ENCODE measurements around the gene RNF130. TPM values are rescaled to one million over a fixed set of nuclear protein-coding genes. Genes with fewer than 3 reads are reported as not detected.

Gene RNF130
- total and polyA plus RNA-seq, 3 donors from 2014 or later, result 44.3 to 65.0 (median 56.5) TPM

DNA sequence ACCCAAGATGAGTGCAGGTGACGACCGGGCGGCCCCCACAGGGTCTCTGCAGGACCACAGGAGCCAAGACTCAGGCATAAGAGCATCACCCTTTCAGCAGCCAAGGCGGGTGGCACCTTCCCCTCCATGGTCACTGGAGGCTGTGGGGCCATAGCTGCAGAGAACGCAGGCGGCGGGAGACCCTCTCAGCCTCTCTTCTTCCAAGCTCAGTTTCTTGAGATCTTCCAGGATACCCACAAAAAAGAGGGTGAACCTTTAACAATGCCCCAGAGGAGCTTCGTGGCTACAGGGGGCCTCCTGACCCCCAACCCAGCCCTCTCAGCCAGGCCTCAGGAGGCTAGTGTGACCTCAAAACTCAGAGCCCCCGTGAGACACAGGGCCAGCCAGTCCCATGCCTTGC lies 158.1 kb downstream of the RNF130 start:
- Histone ChIP-seq H3K27me3 (no peaks in the 10 kb centered on the region), H3K27ac (no peak overlapping the region), H3K9me3 (no peaks in the 10 kb centered on the region), H3K4me3 (no peak overlapping the region), H3K4me1 (peaks cover 2% of the 10 kb centered on the region), H3K36me3 (ENCODE audit: low read depth, missing control alignments) (no peaks in the 10 kb centered on the region)
- intact Hi-C loops (cut with DNase I; ENCODE audit: low total_unique reads), result loop anchor here (10.0 kb wide), 1 partner anchor 171 kb away; no protein-coding TSS in a partner anchor
- no peak for DNase-seq
- 92 to 93% methylated on average over 5 to 9 of the region's 9 CpGs for WGBS, 2 donors
- TF ChIP-seq, protein P1, sequence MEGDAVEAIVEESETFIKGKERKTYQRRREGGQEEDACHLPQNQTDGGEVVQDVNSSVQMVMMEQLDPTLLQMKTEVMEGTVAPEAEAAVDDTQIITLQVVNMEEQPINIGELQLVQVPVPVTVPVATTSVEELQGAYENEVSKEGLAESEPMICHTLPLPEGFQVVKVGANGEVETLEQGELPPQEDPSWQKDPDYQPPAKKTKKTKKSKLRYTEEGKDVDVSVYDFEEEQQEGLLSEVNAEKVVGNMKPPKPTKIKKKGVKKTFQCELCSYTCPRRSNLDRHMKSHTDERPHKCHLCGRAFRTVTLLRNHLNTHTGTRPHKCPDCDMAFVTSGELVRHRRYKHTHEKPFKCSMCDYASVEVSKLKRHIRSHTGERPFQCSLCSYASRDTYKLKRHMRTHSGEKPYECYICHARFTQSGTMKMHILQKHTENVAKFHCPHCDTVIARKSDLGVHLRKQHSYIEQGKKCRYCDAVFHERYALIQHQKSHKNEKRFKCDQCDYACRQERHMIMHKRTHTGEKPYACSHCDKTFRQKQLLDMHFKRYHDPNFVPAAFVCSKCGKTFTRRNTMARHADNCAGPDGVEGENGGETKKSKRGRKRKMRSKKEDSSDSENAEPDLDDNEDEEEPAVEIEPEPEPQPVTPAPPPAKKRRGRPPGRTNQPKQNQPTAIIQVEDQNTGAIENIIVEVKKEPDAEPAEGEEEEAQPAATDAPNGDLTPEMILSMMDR (IDR thresholded peaks at IDR 0.05), result no peak
- TF ChIP-seq POLR2A (IDR thresholded peaks at IDR 0.05), result no peak

DNA sequence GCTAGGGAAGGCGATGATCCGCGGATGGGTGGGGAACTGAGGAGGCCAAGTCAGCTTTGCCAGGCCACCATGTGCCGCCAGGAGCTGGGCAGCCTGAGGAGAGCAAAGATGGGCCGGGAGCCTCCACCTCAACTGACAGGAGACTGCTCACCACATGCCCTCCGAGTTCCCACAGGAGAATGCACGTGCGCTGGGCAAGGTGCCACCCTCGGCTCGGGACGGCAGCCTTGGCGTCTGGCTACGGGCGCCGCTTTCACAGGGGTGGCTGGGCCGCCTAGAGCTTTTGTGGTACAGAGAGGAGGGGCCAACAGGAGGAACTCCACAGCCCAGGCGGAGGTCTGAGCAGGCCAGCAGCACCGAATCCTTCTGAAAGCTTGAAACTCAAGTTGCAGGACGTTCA lies 158.6 kb downstream of the RNF130 start:
- TF ChIP-seq, protein P1 (IDR thresholded peaks at IDR 0.05), result no peak
- TF ChIP-seq POLR2A (IDR thresholded peaks at IDR 0.05), result no peak
- no peak overlapping the region for H3K4me3 ChIP-seq
- H3K9me3 ChIP-seq, result no peaks in the 10 kb centered on the region
- H3K27me3 ChIP-seq, result no peaks in the 10 kb centered on the region
- intact Hi-C loops (cut with DNase I; ENCODE audit: low total_unique reads), result loop anchor here (10.0 kb wide), 1 partner anchor 172 kb away; no protein-coding TSS in a partner anchor
- no peak for DNase-seq
- H3K36me3 ChIP-seq (ENCODE audit: low read depth, missing control alignments), result no peaks in the 10 kb centered on the region
- H3K4me1 ChIP-seq, result peaks cover 6% of the 10 kb centered on the region
- no peak overlapping the region for H3K27ac ChIP-seq
- WGBS, 2 donors, result 89 to 91% methylated on average over 12 to 19 of the region's 19 CpGs

DNA sequence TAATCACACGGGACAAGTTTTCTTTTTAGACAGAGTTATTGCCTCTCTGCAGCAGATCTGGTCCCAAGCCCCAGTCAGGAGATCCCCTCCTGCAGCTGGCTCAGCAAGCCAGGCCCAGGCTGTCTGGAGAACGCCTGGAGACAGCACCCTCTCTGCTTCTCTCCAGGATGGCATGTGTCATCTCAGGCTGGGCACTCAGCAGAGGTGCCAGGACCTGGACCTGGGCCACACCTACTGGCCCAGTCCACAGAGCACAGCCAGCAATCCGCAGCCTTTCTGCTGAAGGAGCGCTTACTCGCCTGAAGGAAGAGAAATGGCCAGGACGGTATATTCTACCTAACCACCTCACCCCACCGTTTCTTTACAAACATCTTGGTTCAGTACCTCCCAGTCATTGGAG lies 159.2 kb downstream of the RNF130 start:
- no peak overlapping the region for H3K27ac ChIP-seq
- no peak for TF ChIP-seq POLR2A (IDR thresholded peaks at IDR 0.05)
- TF ChIP-seq, protein P1 (IDR thresholded peaks at IDR 0.05), result no peak
- no peaks in the 10 kb centered on the region for H3K9me3 ChIP-seq
- H3K36me3 ChIP-seq (ENCODE audit: low read depth, missing control alignments), result no peaks in the 10 kb centered on the region
- peaks cover 6% of the 10 kb centered on the region for H3K4me1 ChIP-seq
- no peak overlapping the region for H3K4me3 ChIP-seq
- intact Hi-C loops (cut with DNase I; ENCODE audit: low total_unique reads), result loop anchor here (10.0 kb wide), 1 partner anchor 172 kb away; no protein-coding TSS in a partner anchor
- DNase-seq, result no peak
- H3K27me3 ChIP-seq, result no peaks in the 10 kb centered on the region
- WGBS, 2 donors, result 87 to 91% methylated on average over 7 of the region's 7 CpGs

DNA sequence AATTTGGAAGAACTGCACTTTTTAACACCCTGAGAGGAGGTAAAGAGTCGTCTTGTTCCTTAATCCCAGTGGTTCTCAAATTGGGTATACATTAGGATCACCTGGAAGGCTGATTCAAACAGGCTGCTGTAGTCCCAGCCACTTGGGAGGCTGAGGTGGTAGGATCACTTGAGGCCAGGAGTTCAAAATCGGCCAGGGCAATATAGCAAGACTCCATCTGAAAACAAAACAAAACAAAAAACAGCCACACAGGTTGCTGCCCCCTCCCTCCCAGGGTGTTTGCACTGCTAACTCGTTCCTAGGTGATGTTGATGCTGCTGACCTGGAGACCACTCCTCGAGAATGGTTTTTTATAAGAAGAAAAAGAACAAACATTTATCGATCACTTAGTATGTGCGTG lies 162.3 kb downstream of the RNF130 start:
- Histone ChIP-seq H3K27me3 (no peaks in the 10 kb centered on the region), H3K4me1 (peaks cover 17% of the 10 kb centered on the region), H3K27ac (no peak overlapping the region), H3K9me3 (no peaks in the 10 kb centered on the region), H3K4me3 (no peak overlapping the region), H3K36me3 (ENCODE audit: low read depth, missing control alignments) (no peaks in the 10 kb centered on the region)
- intact Hi-C loops (cut with DNase I; ENCODE audit: low total_unique reads), result no loop called here
- WGBS, 2 donors, result 76 to 88% methylated on average over 6 of the region's 6 CpGs
- DNase-seq, result no peak
- TF ChIP-seq, protein P1 (IDR thresholded peaks at IDR 0.05), result no peak
- TF ChIP-seq POLR2A (IDR thresholded peaks at IDR 0.05), result no peak

DNA sequence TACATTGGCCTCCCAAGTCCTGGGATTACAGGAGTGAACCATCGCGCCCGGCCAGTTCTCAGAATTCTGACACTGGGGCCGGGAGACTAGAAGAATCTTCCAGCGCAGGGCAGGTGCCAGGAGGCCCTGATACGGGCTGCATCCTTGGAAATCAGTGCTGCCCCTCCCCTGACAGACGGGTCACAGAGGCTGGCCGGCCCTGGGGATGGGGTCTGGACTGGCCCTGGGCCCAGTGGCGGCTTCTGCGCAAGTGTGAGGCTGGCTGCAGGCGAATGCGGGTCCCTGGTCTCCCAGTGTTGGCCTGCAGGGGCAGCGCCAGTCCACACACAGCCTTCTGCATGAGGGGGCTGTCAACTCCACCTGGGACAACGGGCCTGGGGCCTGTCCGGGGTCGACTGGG lies 163.0 kb downstream of the RNF130 start:
- WGBS, 2 donors, result 44 to 71% methylated on average over 4 to 12 of the region's 16 CpGs

More for the DNA sequence above, 163.0 kb downstream of the RNF130 start:
- Histone ChIP-seq H3K4me1 (peaks cover 17% of the 10 kb centered on the region), H3K36me3 (ENCODE audit: low read depth, missing control alignments) (no peaks in the 10 kb centered on the region), H3K4me3 (peak overlapping the region in 1 of 2 donors; percentile 66), H3K9me3 (no peaks in the 10 kb centered on the region), H3K27ac (peak overlapping the region; percentile 55 to 56), H3K27me3 (no peaks in the 10 kb centered on the region)
- TF ChIP-seq, protein P1 (IDR thresholded peaks at IDR 0.05), result no peak
- TF ChIP-seq POLR2A (IDR thresholded peaks at IDR 0.05), result no peak
- DNase-seq, result no peak
- intact Hi-C loops (cut with DNase I; ENCODE audit: low total_unique reads), result no loop called here
